HepG2 (cell line): ENCODE results near the gene VPREB3. TPM values are rescaled to one million over a fixed set of nuclear protein-coding genes. Genes with fewer than 3 reads are reported as not detected.

Source experiments
- ATAC-seq: fragments of 200-7000 bp; cut with Tn5 transposase; 3 replicates; pipeline ENCODE4 v1.9.1; 2020; ENCODE audit warnings: mild to moderate bottlenecking, moderate library complexity
- BruUV-seq: library from RNA; stranded (reverse); fragments of 400-500 nt; replicated peaks from 2 replicates; lab custom pipeline; 2021; lab: Mats Ljungman, UMichigan
- CTCF ChIA-PET: fragments of 300-600 bp; formaldehyde crosslinking; extraction: SDS; loops from one replicate; lab custom pipeline; 2021; ENCODE audit warnings: low total read pairs, inconsistent platforms, low intra/inter-chr PET ratio; lab: Yijun Ruan, JAX
- POLR2A ChIA-PET: fragments of 350-600 bp; sonication (Branson Sonifier 250); formaldehyde crosslinking; loops from one replicate; lab custom pipeline; 2020; ENCODE audit warnings: antibody characterized with exemption, inconsistent platforms; lab: Yijun Ruan, JAX
- DNase-seq: peaks from one replicate; pipeline ENCODE4 v3.0.0-alpha.2; 2015; ENCODE audit warnings: low spot score
- FAIRE-seq: peaks from 3 replicates; lab custom pipeline; 2011; peaks lifted over from hg19 to GRCh38; lab: Jason Lieb, UNC
- H2AFZ ChIP-seq: one replicate; pipeline ENCODE4 v1.6.1; 2011; ENCODE audit warnings: low read length, inconsistent platforms
- H3K27ac ChIP-seq: fragments of 300-600 bp; 3 replicates; pipeline ENCODE4 v1.8.0; 2011; ENCODE audit warnings: mixed run types, mild to moderate bottlenecking, mixed read lengths, low read length, inconsistent platforms; ENCODE audit not compliant: insufficient read depth; ENCODE audit errors: extremely low read length
- H3K27me3 ChIP-seq, 2 experiments: fragments of 200-600 bp in 1 of 2; 2 replicates in 1 of 2; 3 replicates in 1 of 2; pipeline versions ENCODE4 v1.6.0 to v1.8.0; 2011; ENCODE audit warnings: low read length in 2 of 2, mild to moderate bottlenecking in 2 of 2, moderate library complexity in 2 of 2, inconsistent platforms in 1 of 2; ENCODE audit not compliant: insufficient read depth in 2 of 2, control insufficient read depth in 1 of 2
- H3K36me3 ChIP-seq, 2 experiments: fragments of 200-600 bp in 1 of 2; replicated peaks in 1 of 2; 2 replicates in 1 of 2; 3 replicates in 1 of 2; pipeline versions ENCODE4 v1.5.1 to v1.8.0; 2011; ENCODE audit warnings: low read length in 2 of 2, inconsistent platforms in 1 of 2; ENCODE audit not compliant: insufficient read depth in 2 of 2, control insufficient read depth in 1 of 2
- H3K4me1 ChIP-seq: 2 replicates; pipeline ENCODE4 v1.5.1; 2012; ENCODE audit warnings: low read length, inconsistent platforms; ENCODE audit not compliant: insufficient read depth
- H3K4me2 ChIP-seq: 2 replicates; pipeline ENCODE4 v1.6.0; 2011; ENCODE audit warnings: low read depth, low read length, inconsistent platforms
- H3K4me3 ChIP-seq, 3 experiments: fragments of 200-600 bp in 1 of 3; sonication (generic), shearing (Covaris generic) in 1 of 3; replicated peaks in 1 of 3; 2 replicates each; pipeline ENCODE4 v1.5.1; 2011 to 2016; ENCODE audit warnings: low read length in 3 of 3, inconsistent platforms in 2 of 3, low read depth in 2 of 3, mild to moderate bottlenecking in 2 of 3, control low read depth in 1 of 3, mixed read lengths in 1 of 3; ENCODE audit not compliant: insufficient read depth in 1 of 3
- H3K79me2 ChIP-seq: one replicate; pipeline ENCODE4 v1.6.1; 2011; ENCODE audit warnings: low read length, inconsistent platforms; ENCODE audit not compliant: insufficient read depth
- H3K9ac ChIP-seq: 2 replicates; pipeline ENCODE4 v1.6.0; 2011; ENCODE audit warnings: mild to moderate bottlenecking, low read depth, low read length, inconsistent platforms; ENCODE audit not compliant: insufficient read depth
- H3K9me3 ChIP-seq: 2 replicates; pipeline ENCODE4 v1.5.1; 2012; ENCODE audit warnings: mild to moderate bottlenecking, low read length
- H4K20me1 ChIP-seq: 2 replicates; pipeline ENCODE4 v1.6.0; 2011; ENCODE audit warnings: inconsistent platforms, mild to moderate bottlenecking, low read length, moderate library complexity; ENCODE audit not compliant: insufficient read depth
- ARHGAP35 ChIP-seq: sonication (generic); formaldehyde crosslinking; IDR thresholded peaks from 2 replicates; pipeline ENCODE4 v1.9.0; 2022; ENCODE audit warnings: mild to moderate bottlenecking, inconsistent platforms, moderate library complexity, missing genetic modification reagents, borderline replicate concordance
- FOXJ3 ChIP-seq: sonication (generic); formaldehyde crosslinking; IDR thresholded peaks from 2 replicates; pipeline ENCODE4 v1.4.0; 2020; ENCODE audit warnings: missing genetic modification reagents, mild to moderate bottlenecking, borderline replicate concordance
- HDAC1 ChIP-seq: sonication (generic); formaldehyde crosslinking; IDR thresholded peaks from 2 replicates; pipeline ENCODE4 v1.5.1; 2020; ENCODE audit warnings: mild to moderate bottlenecking, missing genetic modification reagents
- PBX3 ChIP-seq: sonication (generic); formaldehyde crosslinking; IDR thresholded peaks from 2 replicates; pipeline ENCODE4 v1.8.1; 2023; ENCODE audit warnings: missing genetic modification reagents, inconsistent platforms, borderline replicate concordance
- SIX1 ChIP-seq: sonication (generic); formaldehyde crosslinking; IDR thresholded peaks from 2 replicates; pipeline ENCODE4 v1.4.0; 2020; ENCODE audit warnings: missing genetic modification reagents, borderline replicate concordance
- ZBTB10 ChIP-seq: sonication (generic); formaldehyde crosslinking; IDR thresholded peaks from 2 replicates; pipeline ENCODE4 v1.4.0; 2020; ENCODE audit warnings: missing genetic modification reagents, borderline replicate concordance
- ZBTB26 ChIP-seq: IDR thresholded peaks from 2 replicates; pipeline ENCODE4 v1.6.1; 2016; ENCODE audit warnings: missing compliant biosample characterization, missing genetic modification reagents, borderline replicate concordance
- ZFY ChIP-seq: sonication (generic); formaldehyde crosslinking; IDR thresholded peaks from 2 replicates; pipeline ENCODE4 v1.4.0; 2020; ENCODE audit warnings: missing genetic modification reagents
- ZMYM3 ChIP-seq: sonication (generic); formaldehyde crosslinking; IDR thresholded peaks from 2 replicates; pipeline ENCODE4 v1.5.1; 2020; ENCODE audit warnings: mild to moderate bottlenecking, missing genetic modification reagents
- ZNF274 ChIP-seq: sonication (generic); formaldehyde crosslinking; IDR thresholded peaks from 2 replicates; pipeline ENCODE4 v1.5.1; 2020; ENCODE audit warnings: mild to moderate bottlenecking, missing genetic modification reagents
- ZNF335 ChIP-seq: sonication (generic); formaldehyde crosslinking; IDR thresholded peaks from 2 replicates; pipeline ENCODE4 v1.4.0; 2020; ENCODE audit warnings: missing genetic modification reagents
- ZNF382 ChIP-seq: sonication (generic); formaldehyde crosslinking; IDR thresholded peaks from 2 replicates; pipeline ENCODE4 v1.5.0; 2020; ENCODE audit warnings: missing genetic modification reagents, mild to moderate bottlenecking, borderline replicate concordance
- ZNF629 ChIP-seq: sonication (generic); formaldehyde crosslinking; conservative IDR thresholded peaks from 2 replicates; pipeline ENCODE4 v1.5.0; 2020; ENCODE audit warnings: missing genetic modification reagents
- ZNF740 ChIP-seq: sonication (generic); formaldehyde crosslinking; IDR thresholded peaks from 2 replicates; pipeline ENCODE4 v1.4.0; 2020; ENCODE audit warnings: missing genetic modification reagents
- ZNF83 ChIP-seq: sonication (generic); formaldehyde crosslinking; IDR thresholded peaks from 2 replicates; pipeline ENCODE4 v1.4.0; 2020; ENCODE audit warnings: missing genetic modification reagents, mild to moderate bottlenecking, borderline replicate concordance
- WGBS: methylation state at CpG from one replicate; pipeline ENCODE4 v1.1.6; 2017; ENCODE audit warnings: low lambda C conversion rate; 5-methylcytosine and 5-hydroxymethylcytosine counted together
- in situ Hi-C: cut with HindIII; loops from 2 replicates; pipeline ENCODE4 v1.10.0; 2017; ENCODE audit warnings: low pct_unique_long_range_greater_than_20kb; ENCODE audit not compliant: extremely low pct_ligation_motif_present
- intact Hi-C: fragments of 100-400 bp; cut with micrococcal nuclease; formaldehyde crosslinking; loops from one replicate; pipeline ENCODE4 v1.10.0; 2022; ENCODE audit not compliant: unreplicated experiment
- polyA plus RNA-seq, 8 experiments: library from polyadenylated mRNA; depleted of rRNA in 3 of 8; stranded (reverse) in 7 of 8; unstranded in 1 of 8; fragments of >200 nt; fragmentation: Illumina TruSeq in 4 of 8; extraction: Trizol in 4 of 8; gene quantifications; 2 replicates each; pipeline versions ENCODE4 v1.2.1 to v1.2.3, GENCODE V29; 2011 to 2016; ENCODE audit warnings: low read depth in 4 of 8, missing spikeins in 1 of 8, mixed read lengths in 1 of 8; ENCODE audit not compliant: insufficient read depth in 1 of 8
- total RNA-seq, 5 experiments: library from RNA; depleted of rRNA; stranded (reverse); fragments of >200 nt; fragmentation: Illumina TruSeq; extraction: Trizol; gene quantifications; 2 replicates each; pipeline ENCODE4 v1.2.3, GENCODE V29; 2016; ENCODE audit warnings: low read depth in 1 of 5

Gene VPREB3
- total and polyA plus RNA-seq, 2 of the 13 experiments (the other 11 are each of a cell fraction or from before 2014, with no cell fraction given): 0.22 TPM; not detected in 1

- no peak for TF ChIP-seq PBX3 (CRISPR knock-in tag)
- peak; percentile 16; the same call in 1 of the 2 replicates for TF ChIP-seq HDAC1 (CRISPR knock-in tag)
- no peak for TF ChIP-seq FOXJ3
- 0 out of 2 replicates have a peak, but pooled peaks have one; percentile 39 for TF ChIP-seq ZNF274 (CRISPR knock-in tag)
- TF ChIP-seq ZNF740 (CRISPR knock-in tag): no peak
These were observed 29.3 kb upstream of the VPREB3 start (continued) for GRCh38 chr22:23783265-23784150.

GRCh38 chr22:23782703-23783102 is 28.5 kb upstream of the VPREB3 start:
- intact Hi-C loops: no loop called here
- BruUV-seq: no TSS peak
- DNase-seq (no peak), ATAC-seq (no peak), FAIRE-seq (no peak)
- ChIA-PET CTCF (no interaction called here), POLR2A (no interaction called here)
- no peak overlapping the region for H3K4me2 ChIP-seq
- H2AFZ ChIP-seq: no peak overlapping the region
- peaks cover 4% of the 10 kb centered on the region for H3K79me2 ChIP-seq
- H3K36me3 ChIP-seq: no peaks in the 10 kb centered on the region
- no peak overlapping the region for H3K4me3 ChIP-seq
- no peak overlapping the region for H3K9ac ChIP-seq
- TF ChIP-seq ZNF83: no peak
- TF ChIP-seq ZBTB26 (CRISPR knock-in tag): no peak
- TF ChIP-seq ZBTB10 (CRISPR knock-in tag): no peak
- no peak for TF ChIP-seq ARHGAP35
- no peak for TF ChIP-seq SIX1 (CRISPR knock-in tag)
- peak; percentile 76 for TF ChIP-seq ZNF629 (CRISPR knock-in tag)
- peak; percentile 36; the same call in 1 of the 2 replicates for TF ChIP-seq ZMYM3 (CRISPR knock-in tag)
- 0 out of 2 replicates have a peak, but pooled peaks have one; percentile 13 for TF ChIP-seq ZFY (CRISPR knock-in tag)
- TF ChIP-seq ZNF335 (CRISPR knock-in tag): no peak
- no peak for TF ChIP-seq ZNF382 (CRISPR knock-in tag)
- H3K27ac ChIP-seq: no peak overlapping the region
- H3K27me3 ChIP-seq: no peaks in the 10 kb centered on the region
- WGBS: 100% methylated on average over 1 of the region's 1 CpG
- H3K9me3 ChIP-seq: no peaks in the 10 kb centered on the region
- H3K4me1 ChIP-seq: peaks cover 70% of the 10 kb centered on the region
- peaks cover 5% of the 10 kb centered on the region for H4K20me1 ChIP-seq
- in situ Hi-C loops: loop anchor here (5.0 kb wide), 1 partner anchor 65 kb away; no protein-coding TSS in a partner anchor
